LNCaP clone FGC (cell line): ENCODE data around the gene PTN.

Experiments
- DNase-seq: peaks from one replicate; pipeline ENCODE4 v3.0.0-alpha.2; 2011; ENCODE audit warnings: low read depth
- H3K4me3 ChIP-seq: 2 replicates; pipeline ENCODE4 v1.5.1; 2011; ENCODE audit warnings: mild to moderate bottlenecking, low read depth, low read length, control low read depth
- CTCF ChIP-seq: IDR thresholded peaks from 2 replicates; pipeline ENCODE4 v1.5.1; 2012; ENCODE audit warnings: mild to moderate bottlenecking; ENCODE audit not compliant: control insufficient read depth, insufficient read depth; ENCODE audit errors: extremely low read depth

Gene PTN

GRCh38 chr7:137366995-137367394 is 23.5 kb upstream of the PTN start:
- TF ChIP-seq CTCF, result no peak

GRCh38 chr7:137363683-137364082 is 20.1 kb upstream of the PTN start:
- H3K4me3 ChIP-seq, result no peak overlapping the region
- no peak for DNase-seq
- TF ChIP-seq CTCF, result 0 out of 2 replicates have a peak, but pooled peaks have one; percentile 6

More at GRCh38 chr7:137366995-137367394, 23.5 kb upstream of the PTN start:
- no peak overlapping the region for H3K4me3 ChIP-seq
- no peak for DNase-seq

- H3K4me3 ChIP-seq, result no peak overlapping the region
- no peak for TF ChIP-seq CTCF
- DNase-seq, result no peak
Observed at GRCh38 chr7:137360087-137360679, 16.6 kb upstream of the PTN start.

GRCh38 chr7:137354961-137355360 is 11.4 kb upstream of the PTN start:
- no peak overlapping the region for H3K4me3 ChIP-seq
- TF ChIP-seq CTCF, result no peak
- no peak for DNase-seq

GRCh38 chr7:137354396-137354795 is 10.9 kb upstream of the PTN start:
- H3K4me3 ChIP-seq, result no peak overlapping the region
- no peak for TF ChIP-seq CTCF
- no peak for DNase-seq

- H3K4me3 ChIP-seq, result no peak overlapping the region
- DNase-seq, result no peak
- no peak for TF ChIP-seq CTCF
Observed at GRCh38 chr7:137351941-137352340, 8.4 kb upstream of the PTN start.

GRCh38 chr7:137345799-137346449 is 2.4 kb upstream of the PTN start:
- no peak for DNase-seq
- no peak overlapping the region for H3K4me3 ChIP-seq
- TF ChIP-seq CTCF, result no peak
